HepG2 (cell line): ENCODE measurements around the gene FBXO39. TPM values are rescaled to one million over a fixed set of nuclear protein-coding genes. Genes with fewer than 3 reads are reported as not detected.
A peak's percentile ranks its signal among the peaks of the same experiment; 100 is the strongest.

Experiments used
- ATAC-seq: fragments of 200-7000 bp; cut with Tn5 transposase; 3 replicates; pipeline ENCODE4 v1.9.1; 2020; ENCODE audit warnings: mild to moderate bottlenecking, moderate library complexity
- BruUV-seq: library from RNA; stranded (reverse); fragments of 400-500 nt; replicated peaks from 2 replicates; lab custom pipeline; 2021; lab: Mats Ljungman, UMichigan
- CTCF ChIA-PET: fragments of 300-600 bp; formaldehyde crosslinking; extraction: SDS; loops from one replicate; lab custom pipeline; 2021; ENCODE audit warnings: low total read pairs, inconsistent platforms, low intra/inter-chr PET ratio; lab: Yijun Ruan, JAX
- POLR2A ChIA-PET: fragments of 350-600 bp; sonication (Branson Sonifier 250); formaldehyde crosslinking; loops from one replicate; lab custom pipeline; 2020; ENCODE audit warnings: antibody characterized with exemption, inconsistent platforms; lab: Yijun Ruan, JAX
- DNase-seq: peaks from one replicate; pipeline ENCODE4 v3.0.0-alpha.2; 2015; ENCODE audit warnings: low spot score
- FAIRE-seq: peaks from 3 replicates; lab custom pipeline; 2011; peaks lifted over from hg19 to GRCh38; lab: Jason Lieb, UNC
- H2AFZ ChIP-seq: one replicate; pipeline ENCODE4 v1.6.1; 2011; ENCODE audit warnings: low read length, inconsistent platforms
- H3K27ac ChIP-seq: fragments of 300-600 bp; 3 replicates; pipeline ENCODE4 v1.8.0; 2011; ENCODE audit warnings: mixed run types, mild to moderate bottlenecking, mixed read lengths, low read length, inconsistent platforms; ENCODE audit not compliant: insufficient read depth; ENCODE audit errors: extremely low read length
- H3K27me3 ChIP-seq, 2 experiments: fragments of 200-600 bp in 1 of 2; 2 replicates in 1 of 2; 3 replicates in 1 of 2; pipeline versions ENCODE4 v1.6.0 to v1.8.0; 2011; ENCODE audit warnings: low read length in 2 of 2, mild to moderate bottlenecking in 2 of 2, moderate library complexity in 2 of 2, inconsistent platforms in 1 of 2; ENCODE audit not compliant: insufficient read depth in 2 of 2, control insufficient read depth in 1 of 2
- H3K36me3 ChIP-seq, 2 experiments: fragments of 200-600 bp in 1 of 2; replicated peaks in 1 of 2; 2 replicates in 1 of 2; 3 replicates in 1 of 2; pipeline versions ENCODE4 v1.5.1 to v1.8.0; 2011; ENCODE audit warnings: low read length in 2 of 2, inconsistent platforms in 1 of 2; ENCODE audit not compliant: insufficient read depth in 2 of 2, control insufficient read depth in 1 of 2
- H3K4me1 ChIP-seq: 2 replicates; pipeline ENCODE4 v1.5.1; 2012; ENCODE audit warnings: low read length, inconsistent platforms; ENCODE audit not compliant: insufficient read depth
- H3K4me2 ChIP-seq: 2 replicates; pipeline ENCODE4 v1.6.0; 2011; ENCODE audit warnings: low read depth, low read length, inconsistent platforms
- H3K4me3 ChIP-seq, 3 experiments: fragments of 200-600 bp in 1 of 3; sonication (generic), shearing (Covaris generic) in 1 of 3; replicated peaks in 1 of 3; 2 replicates each; pipeline ENCODE4 v1.5.1; 2011 to 2016; ENCODE audit warnings: low read length in 3 of 3, inconsistent platforms in 2 of 3, low read depth in 2 of 3, mild to moderate bottlenecking in 2 of 3, control low read depth in 1 of 3, mixed read lengths in 1 of 3; ENCODE audit not compliant: insufficient read depth in 1 of 3
- H3K79me2 ChIP-seq: one replicate; pipeline ENCODE4 v1.6.1; 2011; ENCODE audit warnings: low read length, inconsistent platforms; ENCODE audit not compliant: insufficient read depth
- H3K9ac ChIP-seq: 2 replicates; pipeline ENCODE4 v1.6.0; 2011; ENCODE audit warnings: mild to moderate bottlenecking, low read depth, low read length, inconsistent platforms; ENCODE audit not compliant: insufficient read depth
- H3K9me3 ChIP-seq: 2 replicates; pipeline ENCODE4 v1.5.1; 2012; ENCODE audit warnings: mild to moderate bottlenecking, low read length
- H4K20me1 ChIP-seq: 2 replicates; pipeline ENCODE4 v1.6.0; 2011; ENCODE audit warnings: inconsistent platforms, mild to moderate bottlenecking, low read length, moderate library complexity; ENCODE audit not compliant: insufficient read depth
- ARHGAP35 ChIP-seq: sonication (generic); formaldehyde crosslinking; IDR thresholded peaks from 2 replicates; pipeline ENCODE4 v1.9.0; 2022; ENCODE audit warnings: mild to moderate bottlenecking, inconsistent platforms, moderate library complexity, missing genetic modification reagents, borderline replicate concordance
- ATF7 ChIP-seq, 2 experiments: fragments of 450-650 bp in 1 of 2; sonication (generic) in 1 of 2; formaldehyde crosslinking in 1 of 2; IDR thresholded peaks; 2 replicates each; pipeline versions ENCODE4 v1.4.0 to v1.6.1; 2016 to 2020; ENCODE audit warnings: antibody characterized with exemption in 1 of 2, mild to moderate bottlenecking in 1 of 2, missing genetic modification reagents in 1 of 2
- CHD2 ChIP-seq: IDR thresholded peaks from 2 replicates; pipeline ENCODE4 v1.6.1; 2011; ENCODE audit warnings: low read depth, low read length, improper control_type of control experiment
- DDIT3 ChIP-seq: sonication (generic); formaldehyde crosslinking; IDR thresholded peaks from 2 replicates; pipeline ENCODE4 v1.4.0; 2020; ENCODE audit warnings: mild to moderate bottlenecking, missing genetic modification reagents
- ELF1 ChIP-seq: sonication (generic); formaldehyde crosslinking; IDR thresholded peaks from 2 replicates; pipeline ENCODE4 v1.4.0; 2020; ENCODE audit warnings: missing genetic modification reagents
- HMGA1 ChIP-seq: sonication (generic); formaldehyde crosslinking; conservative IDR thresholded peaks from 2 replicates; pipeline ENCODE4 v1.4.0; 2020; ENCODE audit warnings: missing genetic modification reagents
- KLF16 ChIP-seq, 2 experiments: sonication (generic) in 1 of 2; formaldehyde crosslinking in 1 of 2; IDR thresholded peaks; 2 replicates each; pipeline versions ENCODE4 v1.6.1 to v1.8.0; 2016 to 2023; ENCODE audit warnings: missing genetic modification reagents in 2 of 2, missing compliant biosample characterization in 1 of 2
- KLF6 ChIP-seq: IDR thresholded peaks from 2 replicates; pipeline ENCODE4 v1.8.0; 2016; ENCODE audit warnings: missing biosample characterization, missing genetic modification reagents
- MED8 ChIP-seq: sonication (generic); formaldehyde crosslinking; IDR thresholded peaks from 2 replicates; pipeline ENCODE4 v1.8.1; 2023; ENCODE audit warnings: mild to moderate bottlenecking, missing genetic modification reagents; ENCODE audit not compliant: insufficient replicate concordance
- MTA3 ChIP-seq: sonication (generic); formaldehyde crosslinking; IDR thresholded peaks from 2 replicates; pipeline ENCODE4 v1.4.0; 2020; ENCODE audit warnings: missing genetic modification reagents
- PAX8 ChIP-seq: sonication (generic); formaldehyde crosslinking; IDR thresholded peaks from 2 replicates; pipeline ENCODE4 v1.8.0; 2022; ENCODE audit warnings: mild to moderate bottlenecking, missing genetic modification reagents, borderline replicate concordance
- PRDM4 ChIP-seq: sonication (generic); formaldehyde crosslinking; IDR thresholded peaks from 2 replicates; pipeline ENCODE4 v1.9.0; 2021; ENCODE audit warnings: missing genetic modification reagents, borderline replicate concordance
- ZNF274 ChIP-seq: sonication (generic); formaldehyde crosslinking; IDR thresholded peaks from 2 replicates; pipeline ENCODE4 v1.5.1; 2020; ENCODE audit warnings: mild to moderate bottlenecking, missing genetic modification reagents
- ZNF282 ChIP-seq: fragments of 450-650 bp; IDR thresholded peaks from 2 replicates; pipeline ENCODE4 v1.6.1; 2018; ENCODE audit not compliant: partially characterized antibody
- ZNF337 ChIP-seq: sonication (generic); formaldehyde crosslinking; IDR thresholded peaks from 2 replicates; pipeline ENCODE4 v1.5.1; 2020; ENCODE audit warnings: missing genetic modification reagents, low read depth, mild to moderate bottlenecking, borderline replicate concordance
- ZNF576 ChIP-seq: sonication (generic); formaldehyde crosslinking; IDR thresholded peaks from 2 replicates; pipeline ENCODE4 v1.4.0; 2020; ENCODE audit warnings: mild to moderate bottlenecking, missing genetic modification reagents
- WGBS: methylation state at CpG from one replicate; pipeline ENCODE4 v1.1.6; 2017; ENCODE audit warnings: low lambda C conversion rate; 5-methylcytosine and 5-hydroxymethylcytosine counted together
- in situ Hi-C: cut with HindIII; loops from 2 replicates; pipeline ENCODE4 v1.10.0; 2017; ENCODE audit warnings: low pct_unique_long_range_greater_than_20kb; ENCODE audit not compliant: extremely low pct_ligation_motif_present
- intact Hi-C: fragments of 100-400 bp; cut with micrococcal nuclease; formaldehyde crosslinking; loops from one replicate; pipeline ENCODE4 v1.10.0; 2022; ENCODE audit not compliant: unreplicated experiment
- polyA plus RNA-seq, 8 experiments: library from polyadenylated mRNA; depleted of rRNA in 3 of 8; stranded (reverse) in 7 of 8; unstranded in 1 of 8; fragments of >200 nt; fragmentation: Illumina TruSeq in 4 of 8; extraction: Trizol in 4 of 8; gene quantifications; 2 replicates each; pipeline versions ENCODE4 v1.2.1 to v1.2.3, GENCODE V29; 2011 to 2016; ENCODE audit warnings: low read depth in 4 of 8, missing spikeins in 1 of 8, mixed read lengths in 1 of 8; ENCODE audit not compliant: insufficient read depth in 1 of 8
- total RNA-seq, 5 experiments: library from RNA; depleted of rRNA; stranded (reverse); fragments of >200 nt; fragmentation: Illumina TruSeq; extraction: Trizol; gene quantifications; 2 replicates each; pipeline ENCODE4 v1.2.3, GENCODE V29; 2016; ENCODE audit warnings: low read depth in 1 of 5
- TF ChIP-seq, protein P1 (sequence below): sonication (generic); formaldehyde crosslinking; IDR thresholded peaks from 2 replicates; pipeline ENCODE4 v1.8.0; 2022; ENCODE audit warnings: mild to moderate bottlenecking, missing genetic modification reagents

Gene FBXO39
- total and polyA plus RNA-seq, 2 of the 13 experiments (the other 11 are each of a cell fraction or from before 2014, with no cell fraction given): 0.09 TPM; not detected in 1

- TF ChIP-seq HMGA1: no peak
- no peak for TF ChIP-seq ZNF282
- TF ChIP-seq ATF7 (IDR thresholded peaks at IDR 0.05): 0 out of 2 replicates have a peak, but pooled peaks have one; percentile 17
- TF ChIP-seq ATF7 (CRISPR knock-in tag; IDR thresholded peaks at IDR 0.05): no peak
- TF ChIP-seq KLF6 (CRISPR knock-in tag): 0 out of 2 replicates have a peak, but pooled peaks have one; percentile 13
- TF ChIP-seq, protein P1, sequence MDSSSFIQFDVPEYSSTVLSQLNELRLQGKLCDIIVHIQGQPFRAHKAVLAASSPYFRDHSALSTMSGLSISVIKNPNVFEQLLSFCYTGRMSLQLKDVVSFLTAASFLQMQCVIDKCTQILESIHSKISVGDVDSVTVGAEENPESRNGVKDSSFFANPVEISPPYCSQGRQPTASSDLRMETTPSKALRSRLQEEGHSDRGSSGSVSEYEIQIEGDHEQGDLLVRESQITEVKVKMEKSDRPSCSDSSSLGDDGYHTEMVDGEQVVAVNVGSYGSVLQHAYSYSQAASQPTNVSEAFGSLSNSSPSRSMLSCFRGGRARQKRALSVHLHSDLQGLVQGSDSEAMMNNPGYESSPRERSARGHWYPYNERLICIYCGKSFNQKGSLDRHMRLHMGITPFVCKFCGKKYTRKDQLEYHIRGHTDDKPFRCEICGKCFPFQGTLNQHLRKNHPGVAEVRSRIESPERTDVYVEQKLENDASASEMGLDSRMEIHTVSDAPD (CRISPR knock-in tag): no peak
- no peak for TF ChIP-seq PAX8
These were observed 23.0 kb upstream of the FBXO39 start (continued) for GRCh38 chr17:6753006-6753445.

DNA sequence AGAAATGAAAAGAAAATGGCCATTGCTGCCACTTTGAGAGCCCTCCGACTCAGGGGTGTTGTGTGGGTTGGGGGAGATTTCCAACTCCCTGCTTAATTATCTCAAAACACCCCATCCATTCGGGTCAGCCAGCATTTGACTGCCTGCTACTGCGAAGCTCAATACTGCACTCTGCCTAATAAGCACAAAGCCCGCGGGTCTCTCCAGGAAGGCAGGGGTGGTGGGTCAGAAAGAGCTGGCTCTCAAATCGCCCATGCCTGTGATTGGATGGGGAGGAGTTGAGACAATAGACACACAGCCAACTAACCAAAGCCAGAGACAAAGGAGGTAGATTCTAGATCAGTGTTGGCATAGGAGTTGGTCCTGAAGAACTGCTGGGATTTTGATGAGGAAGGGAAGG, 22.5 kb upstream of the FBXO39 start:
- no peaks in the 10 kb centered on the region for H4K20me1 ChIP-seq
- POLR2A ChIA-PET: interaction anchor here (1.0 kb wide), 1 partner anchor 70 kb away, joined by 3 read pairs; no protein-coding TSS in a partner anchor
- H3K9ac ChIP-seq: no peak overlapping the region
- intact Hi-C loops: no loop called here
- no peaks in the 10 kb centered on the region for H3K79me2 ChIP-seq
- ATAC-seq: no peak
- FAIRE-seq: no peak
- H3K9me3 ChIP-seq: no peaks in the 10 kb centered on the region
- in situ Hi-C loops: no loop called here
- H2AFZ ChIP-seq: no peak overlapping the region
- no TSS peak for BruUV-seq
- H3K27me3 ChIP-seq: no peaks in the 10 kb centered on the region
- TF ChIP-seq ARHGAP35 (CRISPR knock-in tag): no peak
- TF ChIP-seq MED8 (CRISPR knock-in tag): no peak
- TF ChIP-seq ZNF576: no peak
- TF ChIP-seq MTA3 (CRISPR knock-in tag): no peak
- no peak for TF ChIP-seq DDIT3 (CRISPR knock-in tag)
- TF ChIP-seq ZNF274 (CRISPR knock-in tag): no peak
- no peak for TF ChIP-seq ZNF337 (CRISPR knock-in tag)
- TF ChIP-seq ELF1 (CRISPR knock-in tag): no peak
- TF ChIP-seq CHD2: no peak
- no peak for TF ChIP-seq PRDM4 (CRISPR knock-in tag)
- no peak for TF ChIP-seq KLF16 (CRISPR knock-in tag; IDR thresholded peaks at IDR 0.05)
- TF ChIP-seq, all 625 proteins: peak for 0
- no peaks in the 10 kb centered on the region for H3K36me3 ChIP-seq
- H3K27ac ChIP-seq: peak overlapping the region; percentile 80
- 85% methylated on average over 6 of the region's 6 CpGs for WGBS
- no peak overlapping the region for H3K4me2 ChIP-seq
- no peak for DNase-seq
- CTCF ChIA-PET: no interaction called here
- peaks cover 48% of the 10 kb centered on the region for H3K4me1 ChIP-seq
- no peak overlapping the region for H3K4me3 ChIP-seq
